ENCODE results near the gene YJU2.
"Not testable (repeated sequence)": the region's sequence is repeated elsewhere in the genome, so short reads cannot be mapped to it uniquely, and the experiment has no call there.

DNA sequence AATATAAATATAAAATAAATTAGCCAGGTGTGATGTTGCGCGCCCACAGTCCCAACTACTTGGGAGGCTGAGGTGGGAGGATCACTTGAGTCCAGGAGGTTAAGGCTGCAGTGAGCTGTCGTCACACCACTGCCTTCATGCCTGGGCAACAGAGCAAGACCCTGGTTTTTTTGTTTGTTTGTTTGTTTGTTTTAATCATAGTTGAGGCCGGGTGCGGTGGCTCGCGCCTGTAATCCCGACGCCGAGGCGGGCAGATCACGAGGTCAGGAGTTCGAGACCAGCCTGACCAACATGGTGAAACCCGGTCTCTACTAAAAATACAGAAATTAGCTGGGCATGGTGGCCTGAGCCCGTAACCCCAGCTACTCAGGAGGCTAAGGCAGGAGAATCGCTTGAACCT, 9.4 kb upstream of the YJU2 start:
- TF ChIP-seq, protein P1, sequence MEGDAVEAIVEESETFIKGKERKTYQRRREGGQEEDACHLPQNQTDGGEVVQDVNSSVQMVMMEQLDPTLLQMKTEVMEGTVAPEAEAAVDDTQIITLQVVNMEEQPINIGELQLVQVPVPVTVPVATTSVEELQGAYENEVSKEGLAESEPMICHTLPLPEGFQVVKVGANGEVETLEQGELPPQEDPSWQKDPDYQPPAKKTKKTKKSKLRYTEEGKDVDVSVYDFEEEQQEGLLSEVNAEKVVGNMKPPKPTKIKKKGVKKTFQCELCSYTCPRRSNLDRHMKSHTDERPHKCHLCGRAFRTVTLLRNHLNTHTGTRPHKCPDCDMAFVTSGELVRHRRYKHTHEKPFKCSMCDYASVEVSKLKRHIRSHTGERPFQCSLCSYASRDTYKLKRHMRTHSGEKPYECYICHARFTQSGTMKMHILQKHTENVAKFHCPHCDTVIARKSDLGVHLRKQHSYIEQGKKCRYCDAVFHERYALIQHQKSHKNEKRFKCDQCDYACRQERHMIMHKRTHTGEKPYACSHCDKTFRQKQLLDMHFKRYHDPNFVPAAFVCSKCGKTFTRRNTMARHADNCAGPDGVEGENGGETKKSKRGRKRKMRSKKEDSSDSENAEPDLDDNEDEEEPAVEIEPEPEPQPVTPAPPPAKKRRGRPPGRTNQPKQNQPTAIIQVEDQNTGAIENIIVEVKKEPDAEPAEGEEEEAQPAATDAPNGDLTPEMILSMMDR (conservative IDR thresholded peaks at IDR 0.05): not testable (repeated sequence)
- TF ChIP-seq ZFX (IDR thresholded peaks at IDR 0.05): not testable (repeated sequence)
